Adrenal gland (tissue), 12 donors: Measurements from ENCODE around the gene CEBPZOS. TPM values are rescaled to one million over a fixed set of nuclear protein-coding genes. Genes with fewer than 3 reads are reported as not detected.

Experiments used
- DNase-seq, 7 donors: peaks; one replicate each; pipeline ENCODE4 v3.0.0-alpha.2; 2019 to 2020
- H3K27ac ChIP-seq, 5 donors: fragments of 200-600 bp; sonication (generic) in 4 of 5; 1 replicate in 3 of 5; 2 replicates in 2 of 5; pipeline versions ENCODE4 v1.5.1 to v1.8.0; 2016 to 2020; ENCODE audit warnings: mild to moderate bottlenecking in 1 of 5
- H3K27me3 ChIP-seq: fragments of 200-600 bp; 2 replicates; pipeline ENCODE4 v1.8.0; 2021
- H3K36me3 ChIP-seq, 2 donors: fragments of 200-600 bp; replicated peaks in 1 of 2; 1 replicate in 1 of 2; 2 replicates in 1 of 2; pipeline versions ENCODE4 v1.5.1 to v1.8.0; 2018 to 2022
- H3K4me1 ChIP-seq, 2 donors: fragments of 200-600 bp; replicated peaks in 1 of 2; 1 replicate in 1 of 2; 2 replicates in 1 of 2; pipeline versions ENCODE4 v1.5.1 to v1.8.0; 2018 to 2021
- H3K4me3 ChIP-seq, 4 donors: fragments of 200-600 bp; sonication (generic) in 3 of 4; one replicate each; pipeline ENCODE4 v1.5.1; 2016 to 2018
- H3K9me3 ChIP-seq, 3 donors: fragments of 200-600 bp; sonication (generic) in 1 of 3; replicated peaks in 1 of 3; 1 replicate in 2 of 3; 2 replicates in 1 of 3; pipeline versions ENCODE4 v1.5.1 to v1.8.0; 2016 to 2021
- CTCF ChIP-seq, 6 experiments: fragments of 450-650 bp in 4 of 6; fragments of 200-600 bp in 2 of 6; sonication (generic) in 1 of 6; IDR thresholded peaks; 1 replicate in 5 of 6; 2 replicates in 1 of 6; pipeline versions ENCODE4 v1.5.1 to v1.8.0; 2016 to 2021; ENCODE audit warnings: antibody characterized with exemption in 6 of 6, mild to moderate bottlenecking in 2 of 6, moderate library complexity in 1 of 6
- POLR2A ChIP-seq, 2 donors: fragments of 450-650 bp; IDR thresholded peaks; one replicate each; pipeline ENCODE4 v1.6.1; 2017; ENCODE audit warnings: antibody characterized with exemption in 2 of 2, mild to moderate bottlenecking in 2 of 2, moderate library complexity in 1 of 2
- WGBS, 4 donors: extraction: QIAGEN DNeasy Blood & Tissue Kit in 2 of 4; methylation state at CpG; one replicate each; pipeline versions ENCODE4 v1.1.5 to v1.1.7; 2013 to 2017; 5-methylcytosine and 5-hydroxymethylcytosine counted together
- intact Hi-C, 2 donors: fragments of 100-400 bp; cut with DNase I; formaldehyde crosslinking; loops; one replicate each; pipeline versions ENCODE4 v1.14.1 to v1.15.0; 2022 to 2023
- polyA plus RNA-seq, 3 donors: library from polyadenylated mRNA; stranded (reverse); fragments of 200-250 nt in 2 of 3; fragments of 350-450 nt in 1 of 3; fragmentation: Illumina TruSeq in 1 of 3; extraction: RNeasy Lipid Tissue Mini Kit (QIAGEN cat#74804) in 1 of 3; gene quantifications; one replicate each; pipeline ENCODE4 v1.2.3, GENCODE V29; 2013 to 2014
- total RNA-seq, 9 donors: library from RNA; depleted of rRNA in 4 of 9; stranded (reverse); fragments of >200 nt in 4 of 9; fragments of 120-200 nt in 1 of 9; fragmentation: NEBNext Ultra II Directional in 1 of 9; extraction: Animal tissue kit (Norgen Biotek cat#: 25700) in 1 of 9; gene quantifications; one replicate each; pipeline versions ENCODE4 v1.1.0 to v1.2.4, GENCODE V29; 2013 to 2023
- donor health status: healthy with polysubstance abuse.
- donor health status: Bipolar disorder and iron deficiency.
- donor health status: DM: yes; HTN: yes; CAD: no.
- donor health status: DM: no; HTN: no; CAD: no.
- donor health status: DM: no; HTN: no; CAD: no.
- donor health status: DM: yes; HTN: yes; CAD: no.

Gene CEBPZOS
- total and polyA plus RNA-seq, 12 donors: 27.9 to 186 (median 65.2) TPM

GRCh38 chr2:37181726-37182684 lies 14.3 kb upstream of the CEBPZOS start:
- DNase-seq: no peak
- Histone ChIP-seq H3K36me3 (no peaks in the 10 kb centered on the region), H3K27me3 (no peaks in the 10 kb centered on the region), H3K9me3 (no peaks in the 10 kb centered on the region), H3K27ac (no peak overlapping the region), H3K4me3 (no peak overlapping the region), H3K4me1 (no peaks in the 10 kb centered on the region)
- intact Hi-C loops: no loop called here
- whole genome bisulfite sequencing, 4 donors: 77 to 85% (median 79%) methylated on average over 17 of the region's 17 CpGs
- TF ChIP-seq CTCF (IDR thresholded peaks at IDR 0.05) (no peak), POLR2A (IDR thresholded peaks at IDR 0.05) (no peak)

- intact Hi-C loops: no loop called here
- Histone ChIP-seq H3K9me3 (no peaks in the 10 kb centered on the region), H3K36me3 (no peaks in the 10 kb centered on the region), H3K4me1 (peaks cover 10 to 13% of the 10 kb centered on the region in 2 donors), H3K27ac (peak within 1 kb of the TSS; percentile 61 to 91 (median 79)), H3K27me3 (no peaks in the 10 kb centered on the region), H3K4me3 (no peak within 1 kb of the TSS)
- TF ChIP-seq POLR2A (IDR thresholded peaks at IDR 0.05): no peak
- TF ChIP-seq CTCF (IDR thresholded peaks at IDR 0.05): no peak
- 95 to 100% (median 97%) methylated on average over 2 of the region's 2 CpGs for WGBS, 4 donors
- no peak for DNase-seq
Observed at GRCh38 chr2:37188570-37188969, 7.7 kb upstream of the CEBPZOS start, which contains the start of gene SULT6B1. TSS of gene SULT6B1 (minus strand) at chr2:37188670. CDS start at chr2:37188640, 30 bp downstream.

GRCh38 chr2:37189452-37190153 lies 6.7 kb upstream of the CEBPZOS start:
- DNase-seq: peak; percentile 77 to 91 (median 90)
- intact Hi-C loops: no loop called here
- Histone ChIP-seq H3K36me3 (no peaks in the 10 kb centered on the region), H3K4me3 (peak overlapping the region in 1 of 4 donors; percentile 11), H3K27me3 (no peaks in the 10 kb centered on the region), H3K4me1 (peaks cover 10 to 13% of the 10 kb centered on the region in 2 donors), H3K9me3 (no peaks in the 10 kb centered on the region), H3K27ac (peak overlapping the region; percentile 61 to 91 (median 79))
- peak in 1 of 2 donors; percentile 28 for TF ChIP-seq POLR2A (IDR thresholded peaks at IDR 0.05)
- TF ChIP-seq CTCF (IDR thresholded peaks at IDR 0.05): peak in 2 of 6 experiments; percentile 5 to 23
- WGBS, 4 donors: 30 to 38% (median 33%) methylated on average over 6 of the region's 6 CpGs

GRCh38 chr2:37190290-37190689 lies 6.0 kb upstream of the CEBPZOS start:
- intact Hi-C loops: no loop called here
- Histone ChIP-seq H3K9me3 (no peaks in the 10 kb centered on the region), H3K4me3 (no peak overlapping the region), H3K36me3 (no peaks in the 10 kb centered on the region), H3K27ac (peak overlapping the region in 4 of 5 donors; percentile 42 to 91 (median 80)), H3K27me3 (no peaks in the 10 kb centered on the region), H3K4me1 (peaks cover 10 to 13% of the 10 kb centered on the region in 2 donors)
- TF ChIP-seq POLR2A (IDR thresholded peaks at IDR 0.05) (no peak), CTCF (IDR thresholded peaks at IDR 0.05) (no peak)
- no peak for DNase-seq
- 74 to 86% (median 83%) methylated on average over 4 of the region's 4 CpGs for WGBS, 4 donors
